ENCODE data around the gene HSD11B1L. TPM values are rescaled to one million over a fixed set of nuclear protein-coding genes. Genes with fewer than 3 reads are reported as not detected.
A peak's percentile ranks its signal among the peaks of the same experiment; 100 is the strongest.
"Not testable (repeated sequence)": the region's sequence is repeated elsewhere in the genome, so short reads cannot be mapped to it uniquely, and the experiment has no call there.

The HSD11B1L gene
- total RNA-seq, 2 experiments from 2014 or later, result 2.2 to 4.1 TPM

GRCh38 chr19:5693195-5694166, 12.7 kb downstream of the HSD11B1L start:
- Mint-ChIP-seq H3K4me1 (peaks cover 12% of the 10 kb centered on the region), H3K9me3 (no peaks in the 10 kb centered on the region), H3K27ac (no peak overlapping the region), H3K27me3 (no peaks in the 10 kb centered on the region), H3K36me3 (peaks cover 13% of the 10 kb centered on the region), H3K4me3 (no peak overlapping the region)
- no peak for ATAC-seq (ENCODE audit: low read depth)
- no peak for DNase-seq
- POLR2A ChIA-PET, result interaction anchor here (0.6 kb wide), 1 partner anchor 110 kb away, joined by 5 read pairs; no protein-coding TSS in a partner anchor

GRCh38 chr19:5694167-5694955, 13.5 kb downstream of the HSD11B1L start:
- DNase-seq, result no peak
- H3K27ac Mint-ChIP-seq, result no peak overlapping the region
- H3K27me3 Mint-ChIP-seq, result no peaks in the 10 kb centered on the region
- H3K4me1 Mint-ChIP-seq, result peaks cover 10% of the 10 kb centered on the region
- ATAC-seq (ENCODE audit: low read depth), result no peak
- peaks cover 18% of the 10 kb centered on the region for H3K36me3 Mint-ChIP-seq
- H3K4me3 Mint-ChIP-seq, result no peak overlapping the region
- H3K9me3 Mint-ChIP-seq, result no peaks in the 10 kb centered on the region
- POLR2A ChIA-PET, result interaction anchor here (0.6 kb wide), 1 partner anchor 111 kb away, joined by 5 read pairs; no protein-coding TSS in a partner anchor

- DNase-seq, result no peak
- H3K9me3 Mint-ChIP-seq, result no peaks in the 10 kb centered on the region
- H3K36me3 Mint-ChIP-seq, result peaks cover 18% of the 10 kb centered on the region
- H3K27me3 Mint-ChIP-seq, result no peaks in the 10 kb centered on the region
- peaks cover 7% of the 10 kb centered on the region for H3K4me1 Mint-ChIP-seq
- ATAC-seq (ENCODE audit: low read depth), result no peak
- POLR2A ChIA-PET, result no interaction called here
- H3K4me3 Mint-ChIP-seq, result no peak overlapping the region
- H3K27ac Mint-ChIP-seq, result peak overlapping the region; percentile 21
Observed at GRCh38 chr19:5694956-5695648, 14.3 kb downstream of the HSD11B1L start.

GRCh38 chr19:5695649-5696195, 14.9 kb downstream of the HSD11B1L start:
- POLR2A ChIA-PET, result no interaction called here
- Mint-ChIP-seq H3K4me1 (peaks cover 7% of the 10 kb centered on the region), H3K4me3 (no peak overlapping the region), H3K27ac (no peak overlapping the region), H3K36me3 (peaks cover 16% of the 10 kb centered on the region), H3K27me3 (no peaks in the 10 kb centered on the region), H3K9me3 (no peaks in the 10 kb centered on the region)
- DNase-seq (no peak), ATAC-seq (ENCODE audit: low read depth) (no peak)

- H3K4me3 Mint-ChIP-seq, result no peak overlapping the region
- H3K27me3 Mint-ChIP-seq, result no peaks in the 10 kb centered on the region
- no peak overlapping the region for H3K27ac Mint-ChIP-seq
- POLR2A ChIA-PET, result no interaction called here
- no peak for ATAC-seq (ENCODE audit: low read depth)
- no peak for DNase-seq
- H3K9me3 Mint-ChIP-seq, result no peaks in the 10 kb centered on the region
- H3K4me1 Mint-ChIP-seq, result peaks cover 4% of the 10 kb centered on the region
- H3K36me3 Mint-ChIP-seq, result peaks cover 16% of the 10 kb centered on the region
Observed at GRCh38 chr19:5696196-5697021, 15.6 kb downstream of the HSD11B1L start.

- ATAC-seq (ENCODE audit: low read depth) (no peak), DNase-seq (no peak)
- no peaks in the 10 kb centered on the region for H3K27me3 Mint-ChIP-seq
- no peak overlapping the region for H3K4me3 Mint-ChIP-seq
- POLR2A ChIA-PET, result no interaction called here
- H3K27ac Mint-ChIP-seq, result no peak overlapping the region
- no peaks in the 10 kb centered on the region for H3K9me3 Mint-ChIP-seq
- peaks cover 2% of the 10 kb centered on the region for H3K4me1 Mint-ChIP-seq
- H3K36me3 Mint-ChIP-seq, result peaks cover 19% of the 10 kb centered on the region
Observed at GRCh38 chr19:5697022-5697889, 16.4 kb downstream of the HSD11B1L start.

- no peak overlapping the region for H3K4me3 Mint-ChIP-seq
- DNase-seq (no peak), ATAC-seq (ENCODE audit: low read depth) (no peak)
- POLR2A ChIA-PET, result no interaction called here
- H3K36me3 Mint-ChIP-seq, result peaks cover 15% of the 10 kb centered on the region
- H3K4me1 Mint-ChIP-seq, result no peaks in the 10 kb centered on the region
- H3K27ac Mint-ChIP-seq, result no peak overlapping the region
- no peaks in the 10 kb centered on the region for H3K27me3 Mint-ChIP-seq
- H3K9me3 Mint-ChIP-seq, result no peaks in the 10 kb centered on the region
Observed at GRCh38 chr19:5697890-5698634, 17.2 kb downstream of the HSD11B1L start.

GRCh38 chr19:5698635-5699422, 18.0 kb downstream of the HSD11B1L start:
- POLR2A ChIA-PET, result no interaction called here
- Mint-ChIP-seq H3K4me1 (no peaks in the 10 kb centered on the region), H3K27ac (no peak overlapping the region), H3K27me3 (no peaks in the 10 kb centered on the region), H3K4me3 (no peak overlapping the region), H3K9me3 (no peaks in the 10 kb centered on the region), H3K36me3 (peaks cover 19% of the 10 kb centered on the region)
- ATAC-seq (ENCODE audit: low read depth), result no peak
- DNase-seq, result no peak

GRCh38 chr19:5700455-5701092, 19.7 kb downstream of the HSD11B1L start:
- POLR2A ChIA-PET, result interaction anchor here (1.0 kb wide), 1 partner anchor 10 kb away, joined by 4 read pairs; no protein-coding TSS in a partner anchor
- ATAC-seq (ENCODE audit: low read depth), result no peak
- Mint-ChIP-seq H3K27me3 (no peaks in the 10 kb centered on the region), H3K9me3 (no peaks in the 10 kb centered on the region), H3K36me3 (peaks cover 19% of the 10 kb centered on the region), H3K4me1 (no peaks in the 10 kb centered on the region), H3K27ac (no peak overlapping the region), H3K4me3 (no peak overlapping the region)
- no peak for DNase-seq

GRCh38 chr19:5702053-5702410, 21.2 kb downstream of the HSD11B1L start:
- H3K4me1 Mint-ChIP-seq; ATAC-seq (ENCODE audit: low read depth); H3K27me3 Mint-ChIP-seq; H3K27ac Mint-ChIP-seq; DNase-seq; H3K4me3 Mint-ChIP-seq; H3K9me3 Mint-ChIP-seq: not testable (repeated sequence)
- peaks cover 22% of the 10 kb centered on the region for H3K36me3 Mint-ChIP-seq
- POLR2A ChIA-PET, result interaction anchor here (0.6 kb wide), 1 partner anchor 15 kb away, joined by 3 read pairs; no protein-coding TSS in a partner anchor

Data from activated naive CD8-positive, alpha-beta T cell treated with anti-CD3 and anti-CD28 coated beads, Interleukin-2, amount 10 ng/mL, durations not matched to agents 7 days and 5 days (primary cell).